CD4-positive, alpha-beta T cell (primary cell): Measurements from ENCODE around the gene SH3RF1. TPM values are rescaled to one million over a fixed set of nuclear protein-coding genes. Genes with fewer than 3 reads are reported as not detected.

Experiments
- ATAC-seq: fragments of 200-7000 bp; cut with Tn5 transposase; one replicate; pipeline ENCODE4 v1.10.0; 2022; ENCODE audit warnings: mild to moderate bottlenecking; ENCODE audit not compliant: poor library complexity
- CTCF ChIA-PET: fragments of 350-600 bp; sonication (Branson Sonifier 250); formaldehyde crosslinking; loops from one replicate; lab custom pipeline; 2021; ENCODE audit warnings: antibody characterized with exemption, inconsistent platforms; lab: Charles Lee
- POLR2A ChIA-PET: fragments of 350-600 bp; sonication (Branson Sonifier 250); formaldehyde crosslinking; loops from one replicate; lab custom pipeline; 2021; ENCODE audit warnings: antibody characterized with exemption, inconsistent platforms; lab: Charles Lee
- DNase-seq, 14 experiments: peaks; one replicate each; pipeline ENCODE4 v3.0.0-alpha.2; 2013 to 2020; ENCODE audit warnings: mixed read lengths in 2 of 14
- H3K27ac ChIP-seq, 2 donors: one replicate each; pipeline versions ENCODE4 v1.5.1 to v1.7.0; 2013; ENCODE audit warnings: low read length in 2 of 2, low read depth in 1 of 2, mild to moderate bottlenecking in 1 of 2
- H3K27me3 ChIP-seq, 2 experiments: 1 replicate in 1 of 2; 2 replicates in 1 of 2; pipeline versions ENCODE4 v1.6.1 to v1.7.0; 2013; ENCODE audit warnings: low read length in 2 of 2, control low read depth in 1 of 2, mild to moderate bottlenecking in 1 of 2, moderate library complexity in 1 of 2; ENCODE audit not compliant: insufficient read depth in 2 of 2, control insufficient read depth in 1 of 2
- H3K36me3 ChIP-seq: one replicate; pipeline ENCODE4 v1.6.1; 2013; ENCODE audit warnings: low read length, control low read depth; ENCODE audit not compliant: insufficient read depth
- H3K4me1 ChIP-seq: one replicate; pipeline ENCODE4 v1.6.1; 2013; ENCODE audit warnings: low read length, control low read depth; ENCODE audit not compliant: insufficient read depth
- H3K4me3 ChIP-seq: one replicate; pipeline ENCODE4 v1.5.1; 2013; ENCODE audit warnings: mild to moderate bottlenecking, low read length, moderate library complexity
- H3K9me3 ChIP-seq, 2 experiments: 1 replicate in 1 of 2; 2 replicates in 1 of 2; pipeline versions ENCODE4 v1.6.1 to v1.7.0; 2013; ENCODE audit warnings: low read length in 2 of 2, mild to moderate bottlenecking in 2 of 2, control low read depth in 1 of 2, moderate library complexity in 1 of 2; ENCODE audit not compliant: control insufficient read depth in 1 of 2, insufficient read depth in 1 of 2
- H3K27ac Mint-ChIP-seq: one replicate; pipeline ENCODE4 v1.8.0; 2020; ENCODE audit warnings: mixed read lengths
- H3K27me3 Mint-ChIP-seq: one replicate; pipeline ENCODE4 v1.8.0; 2021; ENCODE audit warnings: mixed read lengths
- H3K36me3 Mint-ChIP-seq: one replicate; pipeline ENCODE4 v1.8.0; 2021; ENCODE audit warnings: low read depth, mixed read lengths
- H3K4me1 Mint-ChIP-seq: one replicate; pipeline ENCODE4 v1.8.0; 2021; ENCODE audit warnings: low read depth, mixed read lengths
- H3K4me3 Mint-ChIP-seq: one replicate; pipeline ENCODE4 v1.8.0; 2020; ENCODE audit warnings: mild to moderate bottlenecking, mixed read lengths
- H3K9me3 Mint-ChIP-seq: one replicate; pipeline ENCODE4 v1.8.0; 2020; ENCODE audit warnings: mixed read lengths
- intact Hi-C, 2 experiments: fragments of 100-400 bp; cut with DNase I in 1 of 2; cut with micrococcal nuclease in 1 of 2; formaldehyde crosslinking; loops; one replicate each; pipeline versions ENCODE4 v1.15.1 to v1.9.0; 2023 to 2025; cut with DNase I, micrococcal nuclease
- total RNA-seq, 174 experiments: library from RNA in 2 of 174; stranded (reverse) in 2 of 174; gene quantifications; one replicate each; pipeline ENCODE4 v1.2.3 and lab custom pipeline; 2021 to 2026
- TF ChIP-seq, protein P1 (sequence below): fragments of 200-600 bp; IDR thresholded peaks from one replicate; pipeline ENCODE4 v1.8.0; 2022; ENCODE audit warnings: antibody characterized with exemption, mild to moderate bottlenecking

Gene SH3RF1
- total RNA-seq, 2 experiments from 2014 or later = 0.25 TPM; not detected in 1

- H3K36me3 ChIP-seq = no peaks in the 10 kb centered on the region
- no peak overlapping the region for H3K27ac ChIP-seq
- Mint-ChIP-seq H3K4me1 (no peaks in the 10 kb centered on the region), H3K9me3 (no peaks in the 10 kb centered on the region), H3K27me3 (peaks cover 5% of the 10 kb centered on the region), H3K4me3 (no peak overlapping the region), H3K36me3 (no peaks in the 10 kb centered on the region), H3K27ac (no peak overlapping the region)
- ATAC-seq (no peak), DNase-seq (no peak)
- ChIA-PET POLR2A (no interaction called here), CTCF (no interaction called here)
- H3K27me3 ChIP-seq = no peaks in the 10 kb centered on the region
- no peak overlapping the region for H3K4me3 ChIP-seq
- H3K9me3 ChIP-seq = no peaks in the 10 kb centered on the region
- no peaks in the 10 kb centered on the region for H3K4me1 ChIP-seq
- intact Hi-C loops = no loop called here
- TF ChIP-seq, protein P1, sequence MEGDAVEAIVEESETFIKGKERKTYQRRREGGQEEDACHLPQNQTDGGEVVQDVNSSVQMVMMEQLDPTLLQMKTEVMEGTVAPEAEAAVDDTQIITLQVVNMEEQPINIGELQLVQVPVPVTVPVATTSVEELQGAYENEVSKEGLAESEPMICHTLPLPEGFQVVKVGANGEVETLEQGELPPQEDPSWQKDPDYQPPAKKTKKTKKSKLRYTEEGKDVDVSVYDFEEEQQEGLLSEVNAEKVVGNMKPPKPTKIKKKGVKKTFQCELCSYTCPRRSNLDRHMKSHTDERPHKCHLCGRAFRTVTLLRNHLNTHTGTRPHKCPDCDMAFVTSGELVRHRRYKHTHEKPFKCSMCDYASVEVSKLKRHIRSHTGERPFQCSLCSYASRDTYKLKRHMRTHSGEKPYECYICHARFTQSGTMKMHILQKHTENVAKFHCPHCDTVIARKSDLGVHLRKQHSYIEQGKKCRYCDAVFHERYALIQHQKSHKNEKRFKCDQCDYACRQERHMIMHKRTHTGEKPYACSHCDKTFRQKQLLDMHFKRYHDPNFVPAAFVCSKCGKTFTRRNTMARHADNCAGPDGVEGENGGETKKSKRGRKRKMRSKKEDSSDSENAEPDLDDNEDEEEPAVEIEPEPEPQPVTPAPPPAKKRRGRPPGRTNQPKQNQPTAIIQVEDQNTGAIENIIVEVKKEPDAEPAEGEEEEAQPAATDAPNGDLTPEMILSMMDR = no peak
Observed at GRCh38 chr4:169184686-169185085, 86.1 kb downstream of the SH3RF1 start.

- H3K4me1 Mint-ChIP-seq = no peaks in the 10 kb centered on the region
- ATAC-seq = no peak
- peaks cover 5% of the 10 kb centered on the region for H3K27me3 Mint-ChIP-seq
- H3K4me3 Mint-ChIP-seq = no peak overlapping the region
- no peaks in the 10 kb centered on the region for H3K36me3 ChIP-seq
- no peaks in the 10 kb centered on the region for H3K27me3 ChIP-seq
- H3K4me1 ChIP-seq = no peaks in the 10 kb centered on the region
- H3K27ac ChIP-seq = no peak overlapping the region
- CTCF ChIA-PET = no interaction called here
- H3K9me3 ChIP-seq = no peaks in the 10 kb centered on the region
- intact Hi-C loops = no loop called here
- H3K4me3 ChIP-seq = no peak overlapping the region
- POLR2A ChIA-PET = no interaction called here
- TF ChIP-seq, protein P1 = no peak
- no peaks in the 10 kb centered on the region for H3K9me3 Mint-ChIP-seq
- no peak overlapping the region for H3K27ac Mint-ChIP-seq
- no peak for DNase-seq
- H3K36me3 Mint-ChIP-seq = no peaks in the 10 kb centered on the region
Observed at GRCh38 chr4:169184236-169184635, 86.5 kb downstream of the SH3RF1 start.

GRCh38 chr4:169183581-169183980, 87.2 kb downstream of the SH3RF1 start:
- TF ChIP-seq, protein P1 = no peak
- no peak overlapping the region for H3K4me3 Mint-ChIP-seq
- peaks cover 5% of the 10 kb centered on the region for H3K27me3 Mint-ChIP-seq
- intact Hi-C loops = no loop called here
- no peaks in the 10 kb centered on the region for H3K9me3 Mint-ChIP-seq
- POLR2A ChIA-PET = no interaction called here
- H3K36me3 Mint-ChIP-seq = no peaks in the 10 kb centered on the region
- CTCF ChIA-PET = no interaction called here
- DNase-seq (no peak), ATAC-seq (no peak)
- H3K36me3 ChIP-seq = no peaks in the 10 kb centered on the region
- no peaks in the 10 kb centered on the region for H3K9me3 ChIP-seq
- H3K27me3 ChIP-seq = no peaks in the 10 kb centered on the region
- H3K4me1 Mint-ChIP-seq = no peaks in the 10 kb centered on the region
- H3K4me3 ChIP-seq = no peak overlapping the region
- H3K4me1 ChIP-seq = no peaks in the 10 kb centered on the region
- H3K27ac Mint-ChIP-seq = no peak overlapping the region
- no peak overlapping the region for H3K27ac ChIP-seq
